IMR-90 (cell line): ENCODE results near the gene ALK. TPM values are rescaled to one million over a fixed set of nuclear protein-coding genes. Genes with fewer than 3 reads are reported as not detected.
A peak's percentile ranks its signal among the peaks of the same experiment; 100 is the strongest.

Experiments used
- ATAC-seq: fragments of 200-7000 bp; cut with Tn5 transposase; 2 replicates; pipeline ENCODE4 v1.9.1; 2020; ENCODE audit warnings: low read depth, mild to moderate bottlenecking, moderate library complexity
- BruUV-seq: library from RNA; stranded (reverse); fragments of 400-500 nt; replicated peaks from 2 replicates; lab custom pipeline; 2021; lab: Mats Ljungman, UMichigan
- CTCF ChIA-PET: fragments of 300-600 bp; formaldehyde crosslinking; extraction: SDS; loops from one replicate; lab custom pipeline; 2021; ENCODE audit warnings: antibody characterized with exemption; lab: Yijun Ruan, JAX
- POLR2A ChIA-PET: fragments of 300-600 bp; sonication (Branson Sonifier 250); formaldehyde crosslinking; loops from one replicate; lab custom pipeline; 2022; ENCODE audit warnings: antibody characterized with exemption; ENCODE audit not compliant: unreplicated experiment; lab: Charles Lee
- DNase-seq: peaks from one replicate; pipeline ENCODE4 v3.0.0; 2013
- H2AFZ ChIP-seq: replicated peaks from 2 replicates; pipeline ENCODE3; 2013; ENCODE audit warnings: low read length, mild to moderate bottlenecking; ENCODE audit not compliant: poor library complexity
- H2AK5ac ChIP-seq: 2 replicates; pipeline ENCODE4 v1.6.1; 2013; ENCODE audit warnings: low read depth, low read length, inconsistent platforms
- H2AK9ac ChIP-seq: replicated peaks from 2 replicates; pipeline ENCODE3; 2013; ENCODE audit warnings: mild to moderate bottlenecking, low read depth, low read length, moderate library complexity; ENCODE audit not compliant: poor library complexity
- H2BK120ac ChIP-seq: 2 replicates; pipeline ENCODE4 v1.6.1; 2013; ENCODE audit warnings: low read depth, low read length, inconsistent platforms
- H2BK15ac ChIP-seq: 3 replicates; pipeline ENCODE4 v1.6.1; 2013; ENCODE audit warnings: low read depth, low read length, inconsistent platforms
- H2BK20ac ChIP-seq: 2 replicates; pipeline ENCODE4 v1.6.1; 2013; ENCODE audit warnings: low read depth, mild to moderate bottlenecking, inconsistent platforms, low read length, moderate library complexity
- H2BK5ac ChIP-seq: 2 replicates; pipeline ENCODE4 v1.6.1; 2013; ENCODE audit warnings: mild to moderate bottlenecking, low read depth, low read length, inconsistent platforms; ENCODE audit not compliant: poor library complexity, severe bottlenecking
- H3K14ac ChIP-seq: replicated peaks from 2 replicates; pipeline ENCODE4 v1.6.1; 2013; ENCODE audit warnings: low read depth, low read length, inconsistent platforms
- H3K18ac ChIP-seq: 2 replicates; pipeline ENCODE4 v1.6.1; 2013; ENCODE audit warnings: low read depth, low read length, control low read depth
- H3K23ac ChIP-seq: 2 replicates; pipeline ENCODE4 v1.6.1; 2013; ENCODE audit warnings: low read depth, low read length, inconsistent platforms
- H3K27ac ChIP-seq: 2 replicates; pipeline ENCODE4 v1.5.1; 2013; ENCODE audit warnings: mild to moderate bottlenecking, control low read depth, low read length; ENCODE audit not compliant: insufficient read depth
- H3K27me3 ChIP-seq: 2 replicates; pipeline ENCODE4 v1.6.1; 2013; ENCODE audit warnings: low read length; ENCODE audit not compliant: control insufficient read depth, insufficient read depth
- H3K36me3 ChIP-seq: 2 replicates; pipeline ENCODE4 v1.6.1; 2013; ENCODE audit warnings: low read length, mixed read lengths; ENCODE audit not compliant: control insufficient read depth, insufficient read depth
- H3K4ac ChIP-seq: 2 replicates; pipeline ENCODE4 v1.6.1; 2013; ENCODE audit warnings: low read depth, low read length, inconsistent platforms
- H3K4me1 ChIP-seq: 2 replicates; pipeline ENCODE4 v1.6.1; 2013; ENCODE audit warnings: low read length, mixed read lengths; ENCODE audit not compliant: control insufficient read depth, insufficient read depth
- H3K4me2 ChIP-seq: 2 replicates; pipeline ENCODE4 v1.6.1; 2013; ENCODE audit warnings: low read depth, mild to moderate bottlenecking, control low read depth, low read length, moderate library complexity
- H3K4me3 ChIP-seq: 2 replicates; pipeline ENCODE4 v1.5.1; 2013; ENCODE audit warnings: low read depth, mild to moderate bottlenecking, control low read depth, low read length, moderate library complexity; ENCODE audit not compliant: insufficient read depth
- H3K56ac ChIP-seq: 2 replicates; pipeline ENCODE4 v1.6.1; 2013; ENCODE audit warnings: low read length, inconsistent platforms; ENCODE audit not compliant: insufficient read depth; ENCODE audit errors: extremely low read depth
- H3K79me1 ChIP-seq, 2 experiments: 2 replicates each; pipeline ENCODE4 v1.6.1; 2013; ENCODE audit warnings: low read length in 2 of 2, inconsistent platforms in 1 of 2, low read depth in 1 of 2
- H3K9ac ChIP-seq: 2 replicates; pipeline ENCODE4 v1.6.1; 2013; ENCODE audit warnings: low read depth, low read length, control low read depth
- H3K9me1 ChIP-seq: 2 replicates; pipeline ENCODE4 v1.6.1; 2013; ENCODE audit warnings: low read length, inconsistent platforms; ENCODE audit not compliant: insufficient read depth
- H3K9me3 ChIP-seq: 2 replicates; pipeline ENCODE4 v1.6.1; 2013; ENCODE audit warnings: low read length; ENCODE audit not compliant: control insufficient read depth, insufficient read depth
- H4K20me1 ChIP-seq: 2 replicates; pipeline ENCODE4 v1.6.1; 2013; ENCODE audit warnings: low read length, inconsistent platforms; ENCODE audit not compliant: insufficient read depth
- H4K5ac ChIP-seq: 2 replicates; pipeline ENCODE4 v1.6.1; 2013; ENCODE audit warnings: mild to moderate bottlenecking, low read depth, low read length, control low read depth
- H4K8ac ChIP-seq, 2 experiments: 2 replicates each; pipeline ENCODE4 v1.6.1; 2013; ENCODE audit warnings: low read depth in 2 of 2, low read length in 2 of 2, control low read depth in 1 of 2, inconsistent platforms in 1 of 2
- H4K91ac ChIP-seq: 2 replicates; pipeline ENCODE4 v1.6.1; 2013; ENCODE audit warnings: low read depth, low read length, inconsistent platforms; ENCODE audit not compliant: insufficient read depth
- CEBPB ChIP-seq: IDR thresholded peaks from 2 replicates; pipeline ENCODE4 v1.6.1; 2012; ENCODE audit warnings: low read depth, low read length, improper control_type of control experiment
- ELK1 ChIP-seq: fragments of 150-350 bp; IDR thresholded peaks from 2 replicates; pipeline ENCODE4 v1.6.1; 2016; ENCODE audit warnings: low read depth, mild to moderate bottlenecking, low read length, moderate library complexity, borderline replicate concordance
- FOS ChIP-seq: fragments of 150-350 bp; IDR thresholded peaks from 2 replicates; pipeline ENCODE4 v1.6.1; 2016; ENCODE audit warnings: low read depth, low read length
- MAZ ChIP-seq: IDR thresholded peaks from 2 replicates; pipeline ENCODE4 v1.6.1; 2012; ENCODE audit warnings: low read depth, mild to moderate bottlenecking, low read length, improper control_type of control experiment, moderate library complexity, borderline replicate concordance
- MXI1 ChIP-seq: IDR thresholded peaks from 2 replicates; pipeline ENCODE4 v1.6.1; 2012; ENCODE audit warnings: low read depth, mild to moderate bottlenecking, low read length, moderate library complexity, borderline replicate concordance
- NFE2L2 ChIP-seq: fragments of 150-350 bp; IDR thresholded peaks from 2 replicates; pipeline ENCODE4 v1.6.1; 2016; ENCODE audit warnings: low read depth, mild to moderate bottlenecking, low read length
- POLR2A ChIP-seq: IDR thresholded peaks from 2 replicates; pipeline ENCODE4 v1.6.1; 2012; ENCODE audit warnings: mild to moderate bottlenecking, low read depth, low read length
- RAD21 ChIP-seq: IDR thresholded peaks from 2 replicates; pipeline ENCODE4 v1.6.1; 2012; ENCODE audit warnings: low read length, improper control_type of control experiment
- WGBS, 2 experiments: methylation state at CpG; one replicate each; pipeline versions ENCODE4 v1.1.5 to v1.1.7; 2013; ENCODE audit warnings: missing lambda C conversion rate in 2 of 2; ENCODE audit not compliant: insufficient read length in 1 of 2; ENCODE audit errors: extremely low coverage in 2 of 2; 5-methylcytosine and 5-hydroxymethylcytosine counted together
- dilution Hi-C: fragments of 300-500 bp; cut with HindIII; formaldehyde crosslinking; loops from one replicate; pipeline ENCODE4 v1.14.3; 2018; ENCODE audit warnings: low sequenced_read_pairs; ENCODE audit not compliant: unreplicated experiment
- in situ Hi-C: fragments of 300-500 bp; cut with MboI; formaldehyde crosslinking; loops from 3 replicates; pipeline ENCODE4 v1.14.3; 2019; ENCODE audit warnings: low sequenced_read_pairs, inconsistent platforms, mixed read lengths
- intact Hi-C: fragments of 100-400 bp; cut with micrococcal nuclease; formaldehyde crosslinking; loops from 2 replicates; pipeline ENCODE4 v1.10.0; 2022
- polyA plus RNA-seq, 3 experiments: library from polyadenylated mRNA; depleted of rRNA; stranded (reverse); fragments of >200 nt; gene quantifications; 2 replicates each; pipeline ENCODE4 v1.2.3, GENCODE V29; 2012; ENCODE audit warnings: low replicate concordance in 1 of 3
- total RNA-seq: library from RNA; depleted of rRNA; stranded (reverse); fragments of >200 nt; gene quantifications from 2 replicates; pipeline ENCODE4 v1.2.3, GENCODE V29; 2012
- TF ChIP-seq, protein P1 (sequence below): fragments of 150-350 bp; IDR thresholded peaks from 2 replicates; pipeline ENCODE4 v1.6.1; 2017; ENCODE audit warnings: mild to moderate bottlenecking, antibody characterized with exemption, low read length, low read depth

Gene ALK
- total and polyA plus RNA-seq, 2 of the 4 experiments (the other 2 are of a cell fraction): not detected

DNA sequence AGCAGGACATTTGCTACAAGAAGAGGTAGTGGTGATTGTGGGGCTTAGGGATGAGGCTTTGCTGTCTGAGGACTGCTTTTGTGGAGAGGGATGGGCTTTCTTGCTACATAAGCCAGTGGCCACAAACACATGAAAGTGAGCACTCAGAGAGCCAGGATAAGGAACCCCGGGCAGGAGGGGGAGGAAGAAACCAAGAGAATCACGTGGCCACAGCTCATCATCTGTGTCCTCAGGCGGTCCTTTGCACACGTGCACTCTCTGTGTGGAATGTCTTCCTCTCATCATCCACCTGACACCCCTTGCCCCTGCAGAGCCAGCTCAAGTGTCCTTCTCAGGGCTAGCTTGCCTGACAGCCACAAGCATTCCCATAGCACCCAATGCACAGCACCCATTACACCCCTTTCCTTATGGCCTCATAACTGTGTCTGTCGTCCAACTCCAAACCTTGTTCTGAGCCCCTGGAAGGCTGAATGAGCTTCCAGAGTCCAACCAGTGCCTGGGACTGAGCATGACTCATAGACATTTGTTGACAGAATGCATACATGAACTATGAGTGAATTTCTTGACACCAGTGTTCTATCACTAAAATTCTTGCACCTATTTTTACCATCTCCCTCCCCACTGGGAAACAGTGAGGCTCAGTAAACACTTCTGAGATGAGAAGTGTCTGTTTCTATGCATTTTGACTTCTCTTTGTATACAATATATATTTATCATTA, 398.3 kb downstream of the ALK start:
- Histone ChIP-seq H2AK5ac (peak overlapping the region; percentile 89), H3K56ac (peak overlapping the region; percentile 54; the same call in 1 of the 2 replicates), H2AFZ (peak overlapping the region; percentile 67), H3K27ac (peak overlapping the region; percentile 85), H3K4me3 (no peak overlapping the region), H4K8ac (peak overlapping the region; percentile 44 to 86; a peak in 3 of 4 replicates), H3K4ac (peak overlapping the region; percentile 55), H3K14ac (peak overlapping the region; percentile 84), H3K9me1 (peaks cover 11% of the 10 kb centered on the region; the same call in 1 of the 2 replicates), H2BK20ac (peak overlapping the region; percentile 66), H2BK15ac (peak overlapping the region; percentile 68; the same call in 2 of the 3 replicates), H3K23ac (peak overlapping the region; percentile 88), H3K79me1 (no peaks in the 10 kb centered on the region), H3K36me3 (no peaks in the 10 kb centered on the region), H3K9ac (peak overlapping the region; percentile 15; the same call in 1 of the 2 replicates), H2BK5ac (peak overlapping the region; percentile 90), H3K27me3 (no peaks in the 10 kb centered on the region), H3K18ac (peak overlapping the region; percentile 90), H2BK120ac (peak overlapping the region; percentile 94), H2AK9ac (peak overlapping the region; percentile 30), H3K9me3 (no peaks in the 10 kb centered on the region), H4K5ac (peak overlapping the region; percentile 76; the same call in 1 of the 2 replicates), H4K91ac (peak overlapping the region; percentile 93), H3K4me2 (peak overlapping the region; percentile 73), H3K4me1 (peaks cover 25% of the 10 kb centered on the region), H4K20me1 (no peaks in the 10 kb centered on the region)
- in situ Hi-C loops: no loop called here
- no TSS peak for BruUV-seq
- ChIA-PET CTCF (interaction anchor here (1.4 kb wide), 1 partner anchor 13 kb away, joined by 5 read pairs; no protein-coding TSS in a partner anchor), POLR2A (interaction anchor here (0.6 kb wide), 1 partner anchor 18 kb away, joined by 4 read pairs; no protein-coding TSS in a partner anchor)
- DNase-seq (peak; percentile 86), ATAC-seq (peak; percentile 90)
- dilution Hi-C loops: no loop called here
- no CpG with 5 or more reads among the region's 5 CpGs for WGBS, 2 experiments
- TF ChIP-seq MAZ (no peak), ELK1 (no peak), NFE2L2 (no peak), POLR2A (no peak), CEBPB (no peak), MXI1 (no peak), RAD21 (no peak), FOS (peak; percentile 90)
- TF ChIP-seq, protein P1, sequence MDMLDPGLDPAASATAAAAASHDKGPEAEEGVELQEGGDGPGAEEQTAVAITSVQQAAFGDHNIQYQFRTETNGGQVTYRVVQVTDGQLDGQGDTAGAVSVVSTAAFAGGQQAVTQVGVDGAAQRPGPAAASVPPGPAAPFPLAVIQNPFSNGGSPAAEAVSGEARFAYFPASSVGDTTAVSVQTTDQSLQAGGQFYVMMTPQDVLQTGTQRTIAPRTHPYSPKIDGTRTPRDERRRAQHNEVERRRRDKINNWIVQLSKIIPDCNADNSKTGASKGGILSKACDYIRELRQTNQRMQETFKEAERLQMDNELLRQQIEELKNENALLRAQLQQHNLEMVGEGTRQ: peak; percentile 60
- intact Hi-C loops: loop anchor here (5.0 kb wide), 1 partner anchor 104 kb away; no protein-coding TSS in a partner anchor
